ENCODE results near the gene GHRH. TPM values are rescaled to one million over a fixed set of nuclear protein-coding genes. Genes with fewer than 3 reads are reported as not detected.

GHRH gene
- total RNA-seq, 2 experiments from 2014 or later = not detected

GRCh38 chr20:37234254-37234581 lies 27.4 kb downstream of the GHRH start:
- H3K4me1 Mint-ChIP-seq = no peaks in the 10 kb centered on the region
- CTCF ChIA-PET = interaction anchor here (0.5 kb wide), 1 partner anchor 56 kb away, joined by 3 read pairs; no protein-coding TSS in a partner anchor
- peaks cover 40% of the 10 kb centered on the region for H3K36me3 Mint-ChIP-seq
- no peaks in the 10 kb centered on the region for H3K9me3 Mint-ChIP-seq (ENCODE audit: low read depth)
- DNase-seq (no peak), ATAC-seq (no peak)
- no peak overlapping the region for H3K4me3 Mint-ChIP-seq
- H3K27ac Mint-ChIP-seq = no peak overlapping the region
- H3K27me3 Mint-ChIP-seq = no peaks in the 10 kb centered on the region

DNA sequence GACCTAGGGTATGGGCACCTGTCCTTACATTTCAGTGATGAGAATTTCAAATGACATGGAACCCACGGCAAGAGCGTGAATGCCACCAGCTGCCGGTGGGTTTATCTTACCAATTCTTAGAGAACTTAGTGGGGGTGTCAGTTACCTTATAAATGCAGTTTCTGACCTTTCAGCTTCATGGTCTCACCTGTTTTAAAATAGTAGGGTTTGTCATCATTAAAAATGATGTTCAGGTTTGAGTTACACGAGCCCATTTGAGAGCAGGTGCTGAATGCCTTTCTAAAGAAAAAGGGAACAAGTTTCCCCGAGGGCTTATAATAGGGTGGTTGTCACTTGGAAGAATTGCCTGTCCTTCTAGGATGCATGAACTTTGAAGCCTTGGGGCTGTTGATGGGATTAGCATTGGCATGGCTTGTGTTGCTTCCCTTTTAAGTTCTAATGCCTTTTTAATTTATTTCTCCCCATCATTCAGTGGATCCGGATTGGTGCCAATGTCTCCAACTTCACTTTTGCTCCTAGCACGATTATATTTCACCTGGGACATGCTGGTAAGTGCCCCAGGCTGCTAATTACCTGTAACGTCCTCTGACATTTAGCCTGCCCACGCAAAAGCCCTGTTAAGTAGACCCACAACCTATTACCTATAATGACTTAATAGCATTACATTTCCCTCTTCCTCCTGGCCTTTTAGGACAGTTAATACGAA lies 27.9 kb downstream of the GHRH start:
- Mint-ChIP-seq H3K4me3 (no peak overlapping the region), H3K27me3 (no peaks in the 10 kb centered on the region), H3K27ac (no peak overlapping the region), H3K36me3 (peaks cover 44% of the 10 kb centered on the region), H3K9me3 (ENCODE audit: low read depth) (no peaks in the 10 kb centered on the region), H3K4me1 (no peaks in the 10 kb centered on the region)
- ATAC-seq (no peak), DNase-seq (no peak)
- CTCF ChIA-PET = no interaction called here

DNA sequence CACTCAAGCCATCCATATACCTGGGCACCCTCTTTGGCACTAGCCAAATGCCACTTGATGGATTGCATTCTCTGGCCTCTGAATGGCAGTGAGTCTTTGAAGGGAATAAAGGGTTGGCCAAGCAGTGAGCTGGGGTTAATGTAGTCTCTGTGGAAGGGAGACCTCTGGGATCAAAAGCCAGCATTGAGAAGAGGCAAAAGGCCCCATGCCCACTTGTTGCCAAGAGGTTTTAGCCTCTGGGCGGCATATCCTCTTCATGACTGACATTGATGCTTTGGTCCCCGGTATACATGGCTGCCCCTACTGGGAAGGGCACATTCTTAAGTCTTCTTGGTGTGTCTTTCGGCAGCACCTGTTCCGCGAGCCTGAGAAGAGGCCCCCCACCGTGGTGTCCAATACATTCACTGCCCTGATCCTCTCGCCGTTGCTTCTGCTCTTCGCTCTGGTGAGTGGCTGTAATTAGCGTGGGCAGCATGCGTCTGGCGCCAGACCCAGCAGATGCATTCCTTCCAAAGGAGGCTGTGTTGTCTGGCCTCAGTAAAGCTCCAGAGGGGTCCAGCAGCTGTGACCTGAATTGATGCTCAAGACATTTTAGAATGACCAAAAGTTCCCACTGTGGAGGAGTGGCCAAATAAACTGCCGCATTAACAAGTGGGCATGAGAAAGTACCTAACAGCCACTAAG lies 29.5 kb downstream of the GHRH start:
- DNase-seq = no peak
- Mint-ChIP-seq H3K4me1 (no peaks in the 10 kb centered on the region), H3K4me3 (no peak overlapping the region), H3K9me3 (ENCODE audit: low read depth) (no peaks in the 10 kb centered on the region), H3K36me3 (peaks cover 39% of the 10 kb centered on the region), H3K27me3 (no peaks in the 10 kb centered on the region), H3K27ac (no peak overlapping the region)
- no peak for ATAC-seq
- CTCF ChIA-PET = interaction anchor here (1.4 kb wide), 1 partner anchor 37 kb away, joined by 5 read pairs; no protein-coding TSS in a partner anchor

DNA sequence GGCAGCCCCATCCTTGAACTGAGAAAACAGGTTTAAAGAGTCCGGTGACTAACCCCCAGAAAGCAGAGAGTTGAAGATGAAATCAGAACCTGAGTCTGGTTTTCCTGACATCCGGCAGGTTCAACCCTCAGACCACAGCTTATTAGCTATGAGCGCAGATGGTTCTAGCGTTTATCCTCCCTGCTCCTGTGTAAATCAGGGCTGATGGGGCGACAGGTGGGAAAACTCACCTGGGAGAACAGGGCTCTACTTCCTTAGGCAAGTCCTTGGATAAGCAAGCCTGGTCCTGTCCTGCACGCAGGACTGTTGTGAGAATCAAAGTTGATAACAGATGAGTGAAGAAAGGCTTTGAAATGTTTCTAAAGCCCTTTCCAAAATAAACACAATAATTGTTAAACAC lies 31.4 kb downstream of the GHRH start:
- Mint-ChIP-seq H3K4me3 (no peak overlapping the region), H3K27me3 (no peaks in the 10 kb centered on the region), H3K36me3 (peaks cover 33% of the 10 kb centered on the region), H3K27ac (no peak overlapping the region), H3K9me3 (ENCODE audit: low read depth) (no peaks in the 10 kb centered on the region), H3K4me1 (no peaks in the 10 kb centered on the region)
- ATAC-seq = no peak
- no peak for DNase-seq
- CTCF ChIA-PET = interaction anchor here (1.1 kb wide), 1 partner anchor 25 kb away, joined by 3 read pairs; no protein-coding TSS in a partner anchor

DNA sequence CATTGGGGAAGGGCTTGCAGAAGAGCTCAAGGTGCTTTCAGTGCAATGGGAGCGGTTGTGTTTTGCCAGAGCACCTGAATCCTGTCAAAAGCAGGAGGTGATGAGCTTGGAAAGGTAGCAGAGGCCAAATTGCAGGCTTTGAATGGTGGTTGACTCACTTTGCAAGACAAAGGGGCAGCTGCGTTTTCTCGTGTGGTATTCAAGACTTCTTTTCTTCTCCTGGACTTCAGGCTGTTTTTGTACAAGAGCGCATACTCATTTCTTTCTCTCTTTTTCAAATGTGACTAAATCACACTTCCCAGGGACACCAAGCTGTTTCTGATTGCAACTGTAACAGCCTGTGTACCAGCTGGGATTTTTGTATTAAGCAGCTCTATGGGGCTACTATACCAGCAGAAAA lies 32.3 kb downstream of the GHRH start:
- Mint-ChIP-seq H3K4me3 (no peak overlapping the region), H3K4me1 (no peaks in the 10 kb centered on the region), H3K36me3 (peaks cover 33% of the 10 kb centered on the region), H3K9me3 (ENCODE audit: low read depth) (no peaks in the 10 kb centered on the region), H3K27ac (no peak overlapping the region), H3K27me3 (no peaks in the 10 kb centered on the region)
- DNase-seq (no peak), ATAC-seq (no peak)
- CTCF ChIA-PET = interaction anchor here (0.6 to 1.1 kb wide), 3 partner anchors 14 to 33 kb away, joined by 3 read pairs; no protein-coding TSS in a partner anchor

GRCh38 chr20:37228656-37229055 lies 33.0 kb downstream of the GHRH start:
- Mint-ChIP-seq H3K9me3 (ENCODE audit: low read depth) (no peaks in the 10 kb centered on the region), H3K36me3 (peaks cover 32% of the 10 kb centered on the region), H3K4me1 (no peaks in the 10 kb centered on the region), H3K27me3 (no peaks in the 10 kb centered on the region), H3K27ac (no peak overlapping the region), H3K4me3 (no peak overlapping the region)
- CTCF ChIA-PET = interaction anchor here (0.6 to 1.0 kb wide), 2 partner anchors 15 to 33 kb away, joined by 3 read pairs; no protein-coding TSS in a partner anchor
- DNase-seq (no peak), ATAC-seq (no peak)

GRCh38 chr20:37228082-37228481 lies 33.5 kb downstream of the GHRH start:
- peaks cover 36% of the 10 kb centered on the region for H3K36me3 Mint-ChIP-seq
- no peaks in the 10 kb centered on the region for H3K27me3 Mint-ChIP-seq
- no peak overlapping the region for H3K4me3 Mint-ChIP-seq
- no peak for ATAC-seq
- H3K27ac Mint-ChIP-seq = no peak overlapping the region
- peaks cover under 1% of the 10 kb centered on the region for H3K4me1 Mint-ChIP-seq
- no peak for DNase-seq
- no peaks in the 10 kb centered on the region for H3K9me3 Mint-ChIP-seq (ENCODE audit: low read depth)
- CTCF ChIA-PET = no interaction called here

- DNase-seq = no peak
- no peak overlapping the region for H3K27ac Mint-ChIP-seq
- no peak overlapping the region for H3K4me3 Mint-ChIP-seq
- peaks cover 3% of the 10 kb centered on the region for H3K4me1 Mint-ChIP-seq
- CTCF ChIA-PET = no interaction called here
- H3K27me3 Mint-ChIP-seq = no peaks in the 10 kb centered on the region
- ATAC-seq = no peak
- H3K9me3 Mint-ChIP-seq (ENCODE audit: low read depth) = no peaks in the 10 kb centered on the region
- peaks cover 35% of the 10 kb centered on the region for H3K36me3 Mint-ChIP-seq
Measured at GRCh38 chr20:37226889-37227288, 34.7 kb downstream of the GHRH start.

DNA sequence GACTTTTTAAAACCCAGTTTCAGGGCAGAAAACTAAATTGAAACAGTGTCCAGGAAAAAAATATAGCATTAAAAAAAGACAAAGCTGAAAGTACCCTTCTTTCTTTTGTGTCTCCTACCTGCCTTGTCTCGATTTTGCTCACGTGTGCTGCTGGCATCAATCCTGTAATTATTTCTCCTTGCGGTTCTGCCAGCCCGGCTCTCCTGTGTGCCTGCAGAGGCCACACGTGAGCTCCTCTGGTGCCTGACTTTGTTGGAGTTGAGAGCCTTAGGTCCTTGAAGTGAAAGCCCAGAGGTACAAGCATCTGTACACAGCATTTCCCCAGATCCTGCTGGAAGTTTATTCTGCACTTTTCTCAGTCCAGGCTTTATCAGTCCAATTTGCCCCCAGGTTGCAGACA lies 36.5 kb downstream of the GHRH start:
- Mint-ChIP-seq H3K9me3 (ENCODE audit: low read depth) (no peaks in the 10 kb centered on the region), H3K36me3 (peaks cover 33% of the 10 kb centered on the region), H3K4me1 (peaks cover 3% of the 10 kb centered on the region), H3K27ac (no peak overlapping the region), H3K27me3 (no peaks in the 10 kb centered on the region), H3K4me3 (no peak overlapping the region)
- CTCF ChIA-PET = no interaction called here
- no peak for DNase-seq
- ATAC-seq = no peak

GRCh38 chr20:37223053-37223452 lies 38.6 kb downstream of the GHRH start:
- CTCF ChIA-PET = interaction anchor here (1.2 kb wide), 1 partner anchor 9 kb away, joined by 3 read pairs; no protein-coding TSS in a partner anchor
- H3K27me3 Mint-ChIP-seq = no peaks in the 10 kb centered on the region
- H3K4me3 Mint-ChIP-seq = no peak overlapping the region
- no peaks in the 10 kb centered on the region for H3K9me3 Mint-ChIP-seq (ENCODE audit: low read depth)
- H3K27ac Mint-ChIP-seq = peak overlapping the region; percentile 51
- peaks cover 35% of the 10 kb centered on the region for H3K36me3 Mint-ChIP-seq
- ATAC-seq (no peak), DNase-seq (no peak)
- H3K4me1 Mint-ChIP-seq = peaks cover 3% of the 10 kb centered on the region

- CTCF ChIA-PET = interaction anchor here (0.7 kb wide), 1 partner anchor 23 kb away, joined by 3 read pairs; no protein-coding TSS in a partner anchor
- DNase-seq (no peak), ATAC-seq (no peak)
- peaks cover 35% of the 10 kb centered on the region for H3K36me3 Mint-ChIP-seq
- no peaks in the 10 kb centered on the region for H3K9me3 Mint-ChIP-seq (ENCODE audit: low read depth)
- no peaks in the 10 kb centered on the region for H3K27me3 Mint-ChIP-seq
- no peak overlapping the region for H3K27ac Mint-ChIP-seq
- peaks cover 3% of the 10 kb centered on the region for H3K4me1 Mint-ChIP-seq
- no peak overlapping the region for H3K4me3 Mint-ChIP-seq
Measured at GRCh38 chr20:37222086-37222485, 39.5 kb downstream of the GHRH start.

DNA sequence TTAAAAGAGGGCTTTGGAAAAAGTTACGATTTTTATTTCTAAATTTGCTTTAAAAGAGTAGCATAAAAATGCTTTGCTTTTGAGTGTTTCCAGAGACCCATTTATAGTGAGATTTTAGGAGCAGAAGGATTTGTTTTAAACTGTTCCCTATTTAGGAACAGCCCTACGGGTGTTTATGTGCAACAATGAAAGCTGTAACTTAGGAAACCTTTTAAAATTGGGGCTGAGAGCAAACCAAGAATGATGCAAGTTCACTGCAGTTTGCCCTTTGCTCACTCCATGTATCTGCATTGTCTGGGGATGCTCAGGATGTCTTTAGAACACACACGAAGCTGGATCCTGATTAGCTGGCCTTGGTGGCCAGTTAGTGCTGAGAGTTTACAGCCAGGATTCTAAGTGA lies 40.9 kb downstream of the GHRH start:
- H3K27ac Mint-ChIP-seq = no peak overlapping the region
- no peak for ATAC-seq
- H3K4me1 Mint-ChIP-seq = peaks cover 3% of the 10 kb centered on the region
- no peaks in the 10 kb centered on the region for H3K9me3 Mint-ChIP-seq (ENCODE audit: low read depth)
- DNase-seq = no peak
- no peaks in the 10 kb centered on the region for H3K27me3 Mint-ChIP-seq
- no peak overlapping the region for H3K4me3 Mint-ChIP-seq
- CTCF ChIA-PET = interaction anchor here (1.2 kb wide), 1 partner anchor 24 kb away, joined by 3 read pairs; no protein-coding TSS in a partner anchor
- peaks cover 40% of the 10 kb centered on the region for H3K36me3 Mint-ChIP-seq

GRCh38 chr20:37219751-37220668 lies 41.6 kb downstream of the GHRH start:
- H3K36me3 Mint-ChIP-seq = peaks cover 37% of the 10 kb centered on the region
- CTCF ChIA-PET = interaction anchor here (1.2 kb wide), 1 partner anchor 23 kb away, joined by 3 read pairs; no protein-coding TSS in a partner anchor
- no peak for DNase-seq
- no peak for ATAC-seq
- H3K27ac Mint-ChIP-seq = no peak overlapping the region
- no peak overlapping the region for H3K4me3 Mint-ChIP-seq
- peaks cover 3% of the 10 kb centered on the region for H3K4me1 Mint-ChIP-seq
- H3K9me3 Mint-ChIP-seq (ENCODE audit: low read depth) = no peaks in the 10 kb centered on the region
- H3K27me3 Mint-ChIP-seq = no peaks in the 10 kb centered on the region
